ENCODE measurements around the gene CARF. TPM values are rescaled to one million over a fixed set of nuclear protein-coding genes. Genes with fewer than 3 reads are reported as not detected.

The CARF gene
- total and polyA plus RNA-seq, 4 donors: 0.98 to 4.3 (median 2.9) TPM

DNA sequence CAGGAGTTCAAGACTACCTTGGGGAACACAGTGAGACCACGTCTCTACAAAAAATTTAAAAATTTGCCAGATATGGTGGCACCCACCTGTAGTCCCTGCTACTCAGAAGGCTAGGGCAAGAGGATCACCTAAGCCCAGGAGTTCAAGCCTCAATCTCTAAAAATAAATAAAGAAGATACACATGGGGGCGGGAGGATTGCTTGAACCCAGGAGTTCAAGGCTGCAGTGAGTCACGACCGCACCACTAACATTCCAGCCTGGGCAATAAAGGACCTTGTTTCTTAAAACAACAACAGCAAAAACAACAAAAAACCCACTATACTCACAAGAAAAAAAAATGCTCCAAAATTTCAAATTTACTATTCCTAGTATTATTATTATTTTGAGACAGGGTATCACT is 30.5 kb upstream of the CARF start:
- peaks cover 8 to 24% (median 9%) of the 10 kb centered on the region in 4 donors for H3K36me3 ChIP-seq (ENCODE audit: control insufficient read depth in 4 of 4, insufficient read depth in 3 of 4, low read depth in 1 of 4, low read length in 3 of 4)
- H3K9me3 ChIP-seq (ENCODE audit: control insufficient read depth in 4 of 4, low read length in 3 of 4): no peaks in the 10 kb centered on the region
- no peak overlapping the region for H3K4me3 ChIP-seq (ENCODE audit: low read depth in 1 of 3, low read length in 3 of 3)
- no peak overlapping the region for H3K27ac ChIP-seq (ENCODE audit: low read depth in 1 of 2, low read length in 2 of 2)
- H3K9ac ChIP-seq (ENCODE audit: low read depth in 1 of 2, low read length in 2 of 2): no peak overlapping the region
- H3K27me3 ChIP-seq (ENCODE audit: control insufficient read depth in 4 of 4, insufficient read depth in 4 of 4, low read length in 3 of 4): no peaks in the 10 kb centered on the region
- 88% methylated on average over 4 of the region's 4 CpGs for WGBS
- no peak for TF ChIP-seq TAF1 (conservative IDR thresholded peaks at IDR 0.05)
- no peak for DNase-seq (ENCODE audit: low spot score)
- H3K4me1 ChIP-seq (ENCODE audit: control insufficient read depth in 4 of 4, insufficient read depth in 4 of 4, low read length in 3 of 4): no peaks in the 10 kb centered on the region

DNA sequence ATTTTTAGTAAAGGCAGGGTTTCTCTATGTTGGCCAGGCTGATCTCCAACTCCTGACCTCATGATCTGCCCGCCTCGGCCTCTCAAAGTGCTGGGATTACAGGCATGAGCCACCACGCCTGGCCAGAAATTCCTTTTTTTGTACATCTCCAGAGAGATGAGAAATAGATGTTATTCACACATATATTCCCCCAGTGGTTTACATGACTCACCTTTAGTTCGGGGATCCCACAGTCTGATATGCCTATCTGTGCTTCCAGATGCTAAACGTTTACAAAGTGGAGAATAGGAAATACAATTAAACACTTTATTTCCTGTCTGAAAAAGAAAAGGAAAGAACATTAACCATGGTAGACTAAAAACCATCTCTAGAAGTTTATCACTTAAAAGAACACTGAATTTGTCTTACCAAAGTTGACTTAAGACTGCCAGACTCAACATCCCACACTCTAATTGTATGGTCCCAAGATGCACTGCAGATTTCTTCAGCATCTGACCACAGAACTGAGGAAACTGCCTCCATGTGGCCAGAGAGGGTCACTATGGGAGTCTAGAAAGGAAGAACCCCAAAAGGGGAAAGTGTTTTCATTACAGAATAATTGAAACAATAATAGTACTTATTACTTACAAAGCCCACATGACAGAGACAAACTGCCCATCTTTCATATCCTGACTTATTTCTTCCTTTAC is 27.9 kb upstream of the CARF start:
- 86% methylated on average over 5 of the region's 5 CpGs for WGBS
- H3K27me3 ChIP-seq (ENCODE audit: control insufficient read depth in 4 of 4, insufficient read depth in 4 of 4, low read length in 3 of 4): no peaks in the 10 kb centered on the region
- H3K36me3 ChIP-seq (ENCODE audit: control insufficient read depth in 4 of 4, insufficient read depth in 3 of 4, low read depth in 1 of 4, low read length in 3 of 4): peaks cover 8 to 29% (median 15%) of the 10 kb centered on the region in 4 donors
- H3K9me3 ChIP-seq (ENCODE audit: control insufficient read depth in 4 of 4, low read length in 3 of 4): no peaks in the 10 kb centered on the region
- H3K27ac ChIP-seq (ENCODE audit: low read depth in 1 of 2, low read length in 2 of 2): no peak overlapping the region
- TF ChIP-seq HNF4G (IDR thresholded peaks at IDR 0.05) (no peak), SP1 (IDR thresholded peaks at IDR 0.05) (no peak), GABPA (IDR thresholded peaks at IDR 0.05 in 1 of 2, conservative IDR thresholded peaks at IDR 0.05 in 1 of 2) (no peak), REST (IDR thresholded peaks at IDR 0.05) (no peak), TAF1 (conservative IDR thresholded peaks at IDR 0.05) (no peak), RAD21 (IDR thresholded peaks at IDR 0.05) (no peak), FOXA1 (IDR thresholded peaks at IDR 0.05) (no peak), RXRA (IDR thresholded peaks at IDR 0.05) (no peak), NR2F2 (IDR thresholded peaks at IDR 0.05) (no peak), YY1 (IDR thresholded peaks at IDR 0.05) (no peak)
- TF ChIP-seq, protein P1, sequence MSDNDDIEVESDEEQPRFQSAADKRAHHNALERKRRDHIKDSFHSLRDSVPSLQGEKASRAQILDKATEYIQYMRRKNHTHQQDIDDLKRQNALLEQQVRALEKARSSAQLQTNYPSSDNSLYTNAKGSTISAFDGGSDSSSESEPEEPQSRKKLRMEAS (IDR thresholded peaks at IDR 0.05): no peak
- H3K4me3 ChIP-seq (ENCODE audit: low read depth in 1 of 3, low read length in 3 of 3): no peak overlapping the region
- H3K4me1 ChIP-seq (ENCODE audit: control insufficient read depth in 4 of 4, insufficient read depth in 4 of 4, low read length in 3 of 4): no peaks in the 10 kb centered on the region
- DNase-seq (ENCODE audit: low spot score): no peak
- H3K9ac ChIP-seq (ENCODE audit: low read depth in 1 of 2, low read length in 2 of 2): no peak overlapping the region

DNA sequence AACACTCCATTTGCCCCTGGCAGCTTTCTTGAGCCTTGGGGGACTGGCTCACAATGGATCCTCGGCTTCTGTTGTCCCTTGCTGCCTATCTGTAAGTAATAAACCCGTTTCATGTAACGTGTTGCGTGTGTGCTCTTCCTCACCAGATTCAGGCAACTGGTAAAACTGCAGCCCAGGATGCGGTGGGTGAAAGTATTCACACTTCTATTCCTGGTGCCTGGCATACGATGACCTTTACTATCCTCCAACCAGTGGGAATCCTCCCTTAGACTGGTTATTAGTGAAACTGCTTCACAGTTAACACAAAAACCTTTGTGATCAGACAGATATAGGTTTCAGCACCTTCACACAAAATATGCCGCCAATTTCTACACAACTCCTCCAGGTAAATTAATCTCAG is 26.9 kb upstream of the CARF start:
- DNase-seq (ENCODE audit: low spot score): no peak
- TF ChIP-seq REST (IDR thresholded peaks at IDR 0.05) (no peak), SP1 (IDR thresholded peaks at IDR 0.05) (no peak), FOXA1 (IDR thresholded peaks at IDR 0.05) (no peak), RXRA (IDR thresholded peaks at IDR 0.05) (no peak), HNF4G (IDR thresholded peaks at IDR 0.05) (no peak), JUND (IDR thresholded peaks at IDR 0.05) (no peak), HNF4A (conservative IDR thresholded peaks at IDR 0.05) (no peak), EGR1 (IDR thresholded peaks at IDR 0.05; ENCODE audit: low read depth in 2 of 2) (no peak), CTCF (IDR thresholded peaks at IDR 0.05; ENCODE audit: low read depth, low read length, missing input control) (no peak), NR2F2 (IDR thresholded peaks at IDR 0.05) (no peak), GABPA (IDR thresholded peaks at IDR 0.05 in 1 of 2, conservative IDR thresholded peaks at IDR 0.05 in 1 of 2) (no peak), ATF3 (IDR thresholded peaks at IDR 0.05) (no peak), FOXA2 (IDR thresholded peaks at IDR 0.05) (no peak), YY1 (IDR thresholded peaks at IDR 0.05) (no peak)
- TF ChIP-seq, protein P1 (IDR thresholded peaks at IDR 0.05): no peak
- WGBS: 87% methylated on average over 7 of the region's 7 CpGs
- Histone ChIP-seq H3K27me3 (ENCODE audit: control insufficient read depth in 4 of 4, insufficient read depth in 4 of 4, low read length in 3 of 4) (no peaks in the 10 kb centered on the region), H3K27ac (ENCODE audit: low read depth in 1 of 2, low read length in 2 of 2) (no peak overlapping the region), H3K9me3 (ENCODE audit: control insufficient read depth in 4 of 4, low read length in 3 of 4) (no peaks in the 10 kb centered on the region), H3K4me1 (ENCODE audit: control insufficient read depth in 4 of 4, insufficient read depth in 4 of 4, low read length in 3 of 4) (no peaks in the 10 kb centered on the region), H3K36me3 (ENCODE audit: control insufficient read depth in 4 of 4, insufficient read depth in 3 of 4, low read depth in 1 of 4, low read length in 3 of 4) (peaks cover 8 to 34% (median 18%) of the 10 kb centered on the region in 4 donors), H3K9ac (ENCODE audit: low read depth in 1 of 2, low read length in 2 of 2) (no peak overlapping the region), H3K4me3 (ENCODE audit: low read depth in 1 of 3, low read length in 3 of 3) (no peak overlapping the region)
